OCI-LY7 (cell line): Measurements from ENCODE around the gene TBC1D10A. TPM values are rescaled to one million over a fixed set of nuclear protein-coding genes. Genes with fewer than 3 reads are reported as not detected.

Experiments
- BruUV-seq: library from RNA; stranded (reverse); fragments of 400-500 nt; replicated peaks from 2 replicates; lab custom pipeline; 2021; lab: Mats Ljungman, UMichigan
- CTCF ChIA-PET: fragments of 300-600 bp; sonication (Branson Sonifier 250); formaldehyde crosslinking; loops from one replicate; lab custom pipeline; 2022; ENCODE audit warnings: antibody characterized with exemption; ENCODE audit not compliant: unreplicated experiment; lab: Charles Lee
- POLR2A ChIA-PET: fragments of 300-600 bp; sonication (Branson Sonifier 250); formaldehyde crosslinking; loops from one replicate; lab custom pipeline; 2022; ENCODE audit warnings: antibody characterized with exemption; lab: Charles Lee
- DNase-seq: peaks from one replicate; pipeline ENCODE4 v3.0.0-alpha.2; 2015; ENCODE audit warnings: low spot score
- H2AFZ ChIP-seq: fragments of 200-600 bp; sonication (generic), shearing (Covaris generic); 2 replicates; pipeline ENCODE4 v1.6.1; 2014; ENCODE audit warnings: mild to moderate bottlenecking, antibody characterized with exemption, low read length, moderate library complexity
- H3K27ac ChIP-seq: fragments of 200-600 bp; sonication (generic); 2 replicates; pipeline ENCODE4 v1.5.1; 2014; ENCODE audit warnings: mixed run types, low read depth, mild to moderate bottlenecking, moderate library complexity, low read length, inconsistent platforms; ENCODE audit not compliant: poor library complexity, severe bottlenecking
- H3K36me3 ChIP-seq: fragments of 200-600 bp; sonication (generic); 2 replicates; pipeline ENCODE4 v1.6.1; 2014; ENCODE audit warnings: mild to moderate bottlenecking, antibody characterized with exemption, low read length, moderate library complexity, mixed read lengths; ENCODE audit not compliant: insufficient read depth
- H3K4me1 ChIP-seq: fragments of 200-600 bp; sonication (generic); 2 replicates; pipeline ENCODE4 v1.5.1; 2014; ENCODE audit warnings: mild to moderate bottlenecking, low read length; ENCODE audit not compliant: insufficient read depth, poor library complexity, severe bottlenecking
- H3K4me2 ChIP-seq: fragments of 200-600 bp; sonication (generic); 2 replicates; pipeline ENCODE4 v1.6.1; 2014; ENCODE audit warnings: mild to moderate bottlenecking, low read length
- H3K4me3 ChIP-seq: fragments of 200-600 bp; sonication (generic); 2 replicates; pipeline ENCODE4 v1.5.1; 2014; ENCODE audit warnings: mild to moderate bottlenecking, low read depth, low read length; ENCODE audit not compliant: poor library complexity, severe bottlenecking
- H3K79me2 ChIP-seq: fragments of 200-600 bp; sonication (generic); 2 replicates; pipeline ENCODE4 v1.6.1; 2016; ENCODE audit warnings: low read depth, mild to moderate bottlenecking, low read length, moderate library complexity, mixed read lengths; ENCODE audit not compliant: insufficient read depth
- H3K9me2 ChIP-seq: fragments of 200-600 bp; sonication (generic); 2 replicates; pipeline ENCODE4 v1.6.1; 2016; ENCODE audit warnings: mild to moderate bottlenecking, low read length, mixed read lengths; ENCODE audit not compliant: insufficient read depth
- H3K9me3 ChIP-seq: fragments of 200-600 bp; sonication (generic); 2 replicates; pipeline ENCODE4 v1.6.1; 2014; ENCODE audit warnings: mild to moderate bottlenecking, mixed run types, low read length, mixed read lengths
- H4K20me1 ChIP-seq: fragments of 200-600 bp; sonication (generic); 2 replicates; pipeline ENCODE4 v1.6.1; 2014; ENCODE audit warnings: mild to moderate bottlenecking, antibody characterized with exemption, low read length, moderate library complexity, mixed read lengths; ENCODE audit not compliant: insufficient read depth
- EZH2phosphoT487 ChIP-seq: fragments of 200-600 bp; sonication (generic); IDR thresholded peaks from 2 replicates; pipeline ENCODE4 v1.6.1; 2018; ENCODE audit warnings: low read depth, borderline replicate concordance, mild to moderate bottlenecking, mixed run types, antibody characterized with exemption, low read length, moderate library complexity, mixed read lengths
- intact Hi-C: fragments of 100-400 bp; cut with micrococcal nuclease; formaldehyde crosslinking; loops from one replicate; pipeline ENCODE4 v1.10.0; 2022; ENCODE audit not compliant: unreplicated experiment
- total RNA-seq, 2 experiments: library from RNA; depleted of rRNA in 1 of 2; stranded (reverse); fragments of >200 nt in 1 of 2; shearing (Covaris generic) in 1 of 2; gene quantifications; 2 replicates each; pipeline ENCODE4 v1.2.3, GENCODE V29; 2014 to 2022
- TF ChIP-seq, protein P1 (sequence below): fragments of 200-600 bp; sonication (generic); conservative IDR thresholded peaks from 2 replicates; pipeline ENCODE4 v1.5.1; 2014; ENCODE audit warnings: mild to moderate bottlenecking, antibody characterized with exemption, low read length, moderate library complexity, mixed read lengths

Gene TBC1D10A
- total RNA-seq, 2 experiments from 2014 or later, result 15.1 to 16.2 TPM

GRCh38 chr22:30324014-30324730 lies 2.6 kb downstream of the TBC1D10A start:
- no peaks in the 10 kb centered on the region for H3K79me2 ChIP-seq
- no peak overlapping the region for H2AFZ ChIP-seq
- no peaks in the 10 kb centered on the region for H3K9me3 ChIP-seq
- H3K4me2 ChIP-seq, result peak overlapping the region; percentile 77; the same call in 1 of the 2 replicates
- H3K27ac ChIP-seq, result no peak overlapping the region
- peaks cover 33% of the 10 kb centered on the region for H3K4me1 ChIP-seq
- intact Hi-C loops, result no loop called here
- TF ChIP-seq EZH2phosphoT487, result no peak
- TF ChIP-seq, protein P1, sequence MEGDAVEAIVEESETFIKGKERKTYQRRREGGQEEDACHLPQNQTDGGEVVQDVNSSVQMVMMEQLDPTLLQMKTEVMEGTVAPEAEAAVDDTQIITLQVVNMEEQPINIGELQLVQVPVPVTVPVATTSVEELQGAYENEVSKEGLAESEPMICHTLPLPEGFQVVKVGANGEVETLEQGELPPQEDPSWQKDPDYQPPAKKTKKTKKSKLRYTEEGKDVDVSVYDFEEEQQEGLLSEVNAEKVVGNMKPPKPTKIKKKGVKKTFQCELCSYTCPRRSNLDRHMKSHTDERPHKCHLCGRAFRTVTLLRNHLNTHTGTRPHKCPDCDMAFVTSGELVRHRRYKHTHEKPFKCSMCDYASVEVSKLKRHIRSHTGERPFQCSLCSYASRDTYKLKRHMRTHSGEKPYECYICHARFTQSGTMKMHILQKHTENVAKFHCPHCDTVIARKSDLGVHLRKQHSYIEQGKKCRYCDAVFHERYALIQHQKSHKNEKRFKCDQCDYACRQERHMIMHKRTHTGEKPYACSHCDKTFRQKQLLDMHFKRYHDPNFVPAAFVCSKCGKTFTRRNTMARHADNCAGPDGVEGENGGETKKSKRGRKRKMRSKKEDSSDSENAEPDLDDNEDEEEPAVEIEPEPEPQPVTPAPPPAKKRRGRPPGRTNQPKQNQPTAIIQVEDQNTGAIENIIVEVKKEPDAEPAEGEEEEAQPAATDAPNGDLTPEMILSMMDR, result no peak
- H4K20me1 ChIP-seq, result no peaks in the 10 kb centered on the region
- no peak overlapping the region for H3K4me3 ChIP-seq
- H3K9me2 ChIP-seq, result no peaks in the 10 kb centered on the region
- BruUV-seq, result no TSS peak
- ChIA-PET CTCF (interaction anchor here (0.9 kb wide), 1 partner anchor 36 kb away, joined by 3 read pairs; no protein-coding TSS in a partner anchor), POLR2A (interaction anchor here (0.6 kb wide), 1 partner anchor 1553 kb away, joined by 3 read pairs; no protein-coding TSS in a partner anchor)
- DNase-seq, result no peak
- H3K36me3 ChIP-seq, result peaks cover 9% of the 10 kb centered on the region; the same call in 1 of the 2 replicates

DNA sequence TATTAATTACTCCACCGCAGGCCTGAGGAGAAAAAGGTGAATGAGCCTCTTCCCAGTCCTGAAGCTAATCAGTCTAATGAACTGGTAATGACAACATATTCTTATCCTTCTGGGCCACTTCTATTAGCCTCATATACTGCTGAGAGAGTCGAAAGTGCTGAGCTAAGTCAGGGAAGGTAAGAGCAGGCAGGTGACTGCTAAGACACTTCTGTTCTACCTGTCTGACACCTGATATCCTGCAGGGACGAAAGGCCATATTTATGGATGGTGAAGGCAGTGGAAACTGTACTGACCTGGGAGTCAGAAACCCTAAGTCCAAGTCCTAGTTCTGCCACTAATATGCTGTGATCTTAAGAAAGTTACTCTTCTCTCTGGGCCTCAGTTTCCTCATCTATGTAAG lies 3.5 kb downstream of the TBC1D10A start:
- H3K27ac ChIP-seq, result no peak overlapping the region
- no peak overlapping the region for H3K4me3 ChIP-seq
- no peaks in the 10 kb centered on the region for H4K20me1 ChIP-seq
- H3K4me1 ChIP-seq, result peaks cover 33% of the 10 kb centered on the region
- no TSS peak for BruUV-seq
- TF ChIP-seq EZH2phosphoT487, result no peak
- TF ChIP-seq, protein P1, result no peak
- no peaks in the 10 kb centered on the region for H3K79me2 ChIP-seq
- DNase-seq, result no peak
- no peaks in the 10 kb centered on the region for H3K9me3 ChIP-seq
- H3K9me2 ChIP-seq, result no peaks in the 10 kb centered on the region
- H2AFZ ChIP-seq, result no peak overlapping the region
- ChIA-PET POLR2A (interaction anchor here (0.6 to 1.4 kb wide), 3 partner anchors 10 to 16 kb away, joined by 3 to 7 read pairs (median 3); no protein-coding TSS in a partner anchor), CTCF (interaction anchor here (0.9 kb wide), 1 partner anchor 35 kb away, joined by 3 read pairs; no protein-coding TSS in a partner anchor)
- no peaks in the 10 kb centered on the region for H3K36me3 ChIP-seq
- no peak overlapping the region for H3K4me2 ChIP-seq
- intact Hi-C loops, result no loop called here

DNA sequence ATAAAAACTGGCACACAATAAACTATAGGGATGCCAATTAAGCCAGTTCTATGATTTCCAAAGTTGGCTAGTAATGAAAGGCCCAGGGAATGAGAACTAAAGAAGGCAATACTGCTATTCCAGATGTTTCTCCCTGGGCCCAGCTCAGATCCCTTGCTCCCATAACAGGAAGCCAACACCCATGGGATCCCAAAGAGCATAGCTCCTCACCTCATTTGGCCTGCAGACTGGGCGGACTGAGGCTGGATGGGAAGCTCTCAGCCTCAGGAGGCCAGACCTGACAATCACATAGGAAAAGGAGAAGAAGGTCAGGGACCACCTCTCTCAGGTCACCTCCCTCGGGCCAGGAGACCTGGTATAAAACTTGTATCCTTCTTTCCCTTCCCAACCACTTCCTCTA lies 5.3 kb downstream of the TBC1D10A start:
- H3K27ac ChIP-seq, result no peak overlapping the region

More for the DNA sequence above, 5.3 kb downstream of the TBC1D10A start:
- TF ChIP-seq, protein P1, result no peak
- no peak for TF ChIP-seq EZH2phosphoT487
- intact Hi-C loops, result no loop called here
- Histone ChIP-seq H3K79me2 (no peaks in the 10 kb centered on the region), H4K20me1 (no peaks in the 10 kb centered on the region), H3K4me1 (peaks cover 22% of the 10 kb centered on the region), H3K4me3 (no peak overlapping the region), H3K9me2 (no peaks in the 10 kb centered on the region), H2AFZ (no peak overlapping the region), H3K9me3 (no peaks in the 10 kb centered on the region), H3K4me2 (no peak overlapping the region), H3K36me3 (no peaks in the 10 kb centered on the region)
- ChIA-PET CTCF (no interaction called here), POLR2A (no interaction called here)
- no TSS peak for BruUV-seq
- no peak for DNase-seq
